Effector CD8-positive, alpha-beta T cell (primary cell): ENCODE results near the gene AQP12A.

Experiments used
- DNase-seq: peaks from one replicate; lab custom pipeline; 2025; lab: John Stamatoyannopoulos, UW

AQP12A gene

GRCh38 chr2:240741091-240741490 lies 49.4 kb downstream of the AQP12A start:
- no peak for DNase-seq

- no peak for DNase-seq
Measured at GRCh38 chr2:240742602-240743095, 51.0 kb downstream of the AQP12A start.

GRCh38 chr2:240745456-240745855 lies 53.8 kb downstream of the AQP12A start:
- DNase-seq, result no peak

- no peak for DNase-seq
Measured at GRCh38 chr2:240745962-240746361, 54.3 kb downstream of the AQP12A start.

GRCh38 chr2:240746671-240747070 lies 55.0 kb downstream of the AQP12A start:
- no peak for DNase-seq

- no peak for DNase-seq
Measured at GRCh38 chr2:240747256-240747655, 55.6 kb downstream of the AQP12A start.
